HFFc6 (cell line): ENCODE measurements around the gene VSTM2B. TPM values are rescaled to one million over a fixed set of nuclear protein-coding genes. Genes with fewer than 3 reads are reported as not detected.
"Not testable (repeated sequence)": the region's sequence is repeated elsewhere in the genome, so short reads cannot be mapped to it uniquely, and the experiment has no call there.

Source experiments
- DNase-seq: peaks from one replicate; pipeline ENCODE4 v3.0.0-alpha.2; 2018
- H3K27ac Mint-ChIP-seq: 2 replicates; pipeline ENCODE4 v1.8.0; 2020; ENCODE audit warnings: mild to moderate bottlenecking, mixed read lengths
- H3K27me3 Mint-ChIP-seq: 2 replicates; pipeline ENCODE4 v1.8.0; 2021; ENCODE audit warnings: mild to moderate bottlenecking, moderate library complexity, mixed read lengths; ENCODE audit not compliant: insufficient read depth
- H3K36me3 Mint-ChIP-seq: 2 replicates; pipeline ENCODE4 v1.8.0; 2021; ENCODE audit warnings: low read depth, mixed read lengths
- H3K4me1 Mint-ChIP-seq: 2 replicates; pipeline ENCODE4 v1.8.0; 2020; ENCODE audit warnings: low read depth, mixed read lengths
- H3K4me3 Mint-ChIP-seq: 2 replicates; pipeline ENCODE4 v1.8.0; 2020; ENCODE audit warnings: mild to moderate bottlenecking, moderate library complexity, mixed read lengths
- H3K9me3 Mint-ChIP-seq: 2 replicates; pipeline ENCODE4 v1.8.0; 2020; ENCODE audit warnings: mild to moderate bottlenecking, mixed read lengths
- total RNA-seq, 6 experiments: library from RNA; stranded (reverse); fragmentation: NEBNext Ultra II Directional; extraction: Animal tissue kit (Norgen Biotek cat#: 25700); gene quantifications; 2 replicates in 1 of 6; 3 replicates in 5 of 6; pipeline ENCODE4 v1.2.3, GENCODE V29; 2021
- TF ChIP-seq, protein P1 (sequence below): fragments of 200-600 bp; sonication (generic); IDR thresholded peaks from 2 replicates; pipeline ENCODE4 v1.5.0; 2021; ENCODE audit warnings: antibody characterized with exemption, mild to moderate bottlenecking

Gene VSTM2B
- total RNA-seq, 6 experiments from 2014 or later = not detected

DNA sequence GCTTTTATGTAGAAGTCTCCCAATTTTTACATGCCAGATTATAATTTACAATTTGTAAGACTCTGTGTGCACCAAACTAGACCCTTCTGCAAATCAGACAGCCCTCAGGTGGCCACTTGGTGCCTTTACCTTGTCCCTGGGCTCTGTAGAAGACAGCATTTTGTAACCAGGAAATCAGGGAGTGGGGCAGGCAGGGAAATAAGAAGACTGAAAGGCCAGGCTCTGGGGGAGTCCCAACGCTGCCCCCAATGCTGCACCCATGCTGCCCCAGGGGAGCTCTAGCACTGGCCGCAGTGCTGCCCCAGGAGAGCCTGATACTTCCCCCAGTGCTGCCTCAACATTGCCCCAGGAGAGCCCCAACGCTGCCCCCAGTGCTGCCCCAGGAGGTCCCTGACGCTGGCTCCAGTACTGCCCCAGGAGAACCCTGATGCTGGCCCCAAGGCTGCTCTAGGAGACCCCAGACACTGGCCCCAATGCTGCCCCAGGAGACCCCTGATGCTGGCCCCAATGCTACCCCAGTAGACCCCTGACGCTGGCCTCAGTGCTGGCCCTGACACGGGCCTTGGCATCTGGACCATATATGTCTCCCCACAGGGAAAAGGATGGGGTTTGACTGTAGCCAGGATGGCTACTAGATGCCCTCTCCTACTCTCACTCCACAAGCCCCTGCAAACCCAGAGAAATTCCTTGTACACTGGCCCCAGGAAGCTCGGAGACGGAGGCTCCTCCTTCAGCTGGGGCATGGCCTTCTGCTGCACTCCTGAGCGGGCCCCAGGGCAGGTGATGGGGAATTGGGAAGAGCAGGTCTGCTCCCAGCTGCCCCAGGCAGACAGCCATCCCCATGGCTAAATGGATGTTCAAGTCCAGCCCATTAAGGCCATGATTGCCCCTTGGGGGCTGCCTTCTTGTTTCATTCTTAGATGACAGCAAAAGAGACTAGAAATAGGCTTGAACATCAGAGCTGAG is 23.6 kb downstream of the VSTM2B start:
- no peak for DNase-seq
- Mint-ChIP-seq H3K27ac (no peak overlapping the region), H3K4me3 (no peak overlapping the region), H3K4me1 (no peaks in the 10 kb centered on the region), H3K27me3 (peaks cover 4% of the 10 kb centered on the region; the same call in 1 of the 2 replicates), H3K36me3 (no peaks in the 10 kb centered on the region), H3K9me3 (peaks cover 16% of the 10 kb centered on the region; the same call in 1 of the 2 replicates)
- TF ChIP-seq, protein P1, sequence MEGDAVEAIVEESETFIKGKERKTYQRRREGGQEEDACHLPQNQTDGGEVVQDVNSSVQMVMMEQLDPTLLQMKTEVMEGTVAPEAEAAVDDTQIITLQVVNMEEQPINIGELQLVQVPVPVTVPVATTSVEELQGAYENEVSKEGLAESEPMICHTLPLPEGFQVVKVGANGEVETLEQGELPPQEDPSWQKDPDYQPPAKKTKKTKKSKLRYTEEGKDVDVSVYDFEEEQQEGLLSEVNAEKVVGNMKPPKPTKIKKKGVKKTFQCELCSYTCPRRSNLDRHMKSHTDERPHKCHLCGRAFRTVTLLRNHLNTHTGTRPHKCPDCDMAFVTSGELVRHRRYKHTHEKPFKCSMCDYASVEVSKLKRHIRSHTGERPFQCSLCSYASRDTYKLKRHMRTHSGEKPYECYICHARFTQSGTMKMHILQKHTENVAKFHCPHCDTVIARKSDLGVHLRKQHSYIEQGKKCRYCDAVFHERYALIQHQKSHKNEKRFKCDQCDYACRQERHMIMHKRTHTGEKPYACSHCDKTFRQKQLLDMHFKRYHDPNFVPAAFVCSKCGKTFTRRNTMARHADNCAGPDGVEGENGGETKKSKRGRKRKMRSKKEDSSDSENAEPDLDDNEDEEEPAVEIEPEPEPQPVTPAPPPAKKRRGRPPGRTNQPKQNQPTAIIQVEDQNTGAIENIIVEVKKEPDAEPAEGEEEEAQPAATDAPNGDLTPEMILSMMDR = no peak

DNA sequence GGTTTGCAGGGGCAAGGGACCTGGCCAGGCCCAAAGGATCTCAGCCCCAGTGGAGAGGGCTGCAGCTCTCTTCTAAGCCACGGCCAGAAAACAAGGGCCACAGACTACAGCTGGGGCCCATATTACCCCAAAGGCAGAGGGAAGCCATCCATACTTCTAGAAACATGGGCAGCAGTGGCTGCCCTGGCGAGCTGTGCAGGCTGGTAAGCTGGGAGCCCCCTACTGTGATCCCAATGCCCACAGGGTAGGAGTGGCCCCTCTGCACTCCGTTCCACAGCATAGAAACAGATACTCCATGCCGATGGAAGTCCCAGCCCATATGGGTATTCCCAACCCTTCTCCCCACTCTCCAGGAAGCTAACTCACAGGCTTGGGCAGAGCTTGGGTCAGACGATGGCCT is 25.1 kb downstream of the VSTM2B start:
- Mint-ChIP-seq H3K4me1 (no peaks in the 10 kb centered on the region), H3K27me3 (peaks cover 4% of the 10 kb centered on the region; the same call in 1 of the 2 replicates), H3K9me3 (peaks cover 14% of the 10 kb centered on the region; the same call in 1 of the 2 replicates), H3K4me3 (no peak overlapping the region), H3K36me3 (no peaks in the 10 kb centered on the region), H3K27ac (no peak overlapping the region)
- TF ChIP-seq, protein P1 = no peak
- no peak for DNase-seq

DNA sequence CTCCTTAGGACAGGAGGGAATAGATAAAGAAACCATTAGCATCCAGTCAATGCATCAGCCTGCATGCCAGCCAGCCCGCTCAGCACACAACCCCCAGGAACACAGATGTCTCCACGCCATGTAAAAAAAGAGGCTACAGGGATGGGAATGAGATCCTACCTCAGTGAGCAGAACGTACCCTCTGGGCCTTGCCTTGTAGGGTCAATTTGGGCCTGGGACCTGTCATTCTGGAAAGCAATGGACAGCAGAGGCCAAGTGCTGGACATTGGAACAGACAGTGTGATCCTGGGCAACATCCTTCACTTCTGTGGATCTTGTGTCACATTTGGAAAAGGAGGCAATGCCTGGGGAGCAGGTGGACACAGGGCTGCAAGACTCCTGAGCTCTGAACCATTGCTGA is 26.0 kb downstream of the VSTM2B start:
- no peaks in the 10 kb centered on the region for H3K36me3 Mint-ChIP-seq
- peaks cover 4% of the 10 kb centered on the region; the same call in 1 of the 2 replicates for H3K27me3 Mint-ChIP-seq

DNA sequence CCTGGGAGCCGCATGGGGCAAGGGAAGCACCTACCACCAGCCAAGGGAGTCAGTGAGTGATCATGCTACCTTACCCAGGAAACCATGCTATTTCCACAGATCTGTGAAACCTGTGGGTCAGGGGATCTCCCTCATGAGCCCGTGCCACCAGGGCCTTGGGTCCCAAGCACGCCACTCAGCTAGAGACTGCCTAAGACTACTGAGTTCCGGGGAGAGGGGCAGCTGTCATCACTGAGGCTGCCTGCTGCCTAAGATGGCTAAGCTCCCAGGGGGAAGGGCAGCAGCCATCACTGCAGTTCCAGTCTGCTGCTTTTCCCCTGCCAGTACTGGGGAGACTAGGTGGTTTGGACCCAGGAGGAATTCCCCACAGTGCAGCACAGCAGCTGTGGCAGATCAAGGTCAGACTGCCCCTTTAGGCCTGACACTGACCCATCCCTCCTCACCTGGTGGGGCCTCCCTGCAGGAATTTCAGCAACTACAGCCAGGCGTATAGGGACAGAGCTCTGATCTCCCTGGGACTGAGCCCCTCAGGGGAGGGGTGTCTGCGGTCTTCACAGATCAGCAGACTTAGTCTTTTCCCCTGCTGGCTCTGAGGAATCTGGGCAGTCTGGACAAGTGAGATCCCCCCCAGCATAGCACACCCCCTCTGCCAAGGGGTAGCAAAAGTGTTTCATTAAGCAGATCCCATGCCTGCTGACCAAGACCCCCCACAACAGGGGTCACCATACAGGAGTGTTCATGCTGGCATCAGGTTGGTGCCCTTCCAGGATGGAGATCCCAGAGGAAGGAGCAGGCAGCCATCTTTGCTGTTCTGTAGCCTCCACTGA is 26.9 kb downstream of the VSTM2B start:
- H3K9me3 Mint-ChIP-seq = peaks cover 14% of the 10 kb centered on the region; the same call in 1 of the 2 replicates
- no peaks in the 10 kb centered on the region for H3K4me1 Mint-ChIP-seq
- H3K36me3 Mint-ChIP-seq = no peaks in the 10 kb centered on the region
- no peak overlapping the region for H3K4me3 Mint-ChIP-seq
- TF ChIP-seq, protein P1 = no peak
- H3K27me3 Mint-ChIP-seq = peaks cover 4% of the 10 kb centered on the region; the same call in 1 of the 2 replicates
- no peak overlapping the region for H3K27ac Mint-ChIP-seq
- DNase-seq = no peak

More for the DNA sequence above, 26.0 kb downstream of the VSTM2B start:
- DNase-seq = no peak
- H3K9me3 Mint-ChIP-seq = peaks cover 14% of the 10 kb centered on the region; the same call in 1 of the 2 replicates
- no peaks in the 10 kb centered on the region for H3K4me1 Mint-ChIP-seq
- TF ChIP-seq, protein P1 = no peak
- H3K4me3 Mint-ChIP-seq = no peak overlapping the region
- no peak overlapping the region for H3K27ac Mint-ChIP-seq

DNA sequence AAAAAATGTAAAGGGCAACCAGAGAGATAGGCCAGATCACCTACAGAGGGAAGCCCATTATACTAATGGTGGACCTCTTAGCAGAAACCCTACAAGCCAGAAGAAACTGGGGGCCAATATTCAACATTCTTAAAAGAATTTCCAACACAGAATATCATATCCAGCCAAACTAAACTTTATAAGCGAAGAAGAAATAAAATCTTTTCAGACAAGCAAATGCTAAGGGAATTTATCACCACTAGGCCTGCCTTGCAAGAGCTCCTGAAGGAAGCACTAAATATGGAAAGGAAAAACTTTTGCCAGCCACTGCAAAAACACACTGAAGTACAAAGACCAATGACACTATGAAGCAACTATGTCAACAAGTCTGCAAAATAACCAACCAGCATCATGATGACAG is 28.4 kb downstream of the VSTM2B start:
- Mint-ChIP-seq H3K9me3 (peaks cover 20% of the 10 kb centered on the region), H3K27me3 (no peaks in the 10 kb centered on the region), H3K36me3 (no peaks in the 10 kb centered on the region), H3K4me1 (no peaks in the 10 kb centered on the region), H3K27ac (no peak overlapping the region), H3K4me3 (no peak overlapping the region)
- TF ChIP-seq, protein P1 = no peak
- no peak for DNase-seq

DNA sequence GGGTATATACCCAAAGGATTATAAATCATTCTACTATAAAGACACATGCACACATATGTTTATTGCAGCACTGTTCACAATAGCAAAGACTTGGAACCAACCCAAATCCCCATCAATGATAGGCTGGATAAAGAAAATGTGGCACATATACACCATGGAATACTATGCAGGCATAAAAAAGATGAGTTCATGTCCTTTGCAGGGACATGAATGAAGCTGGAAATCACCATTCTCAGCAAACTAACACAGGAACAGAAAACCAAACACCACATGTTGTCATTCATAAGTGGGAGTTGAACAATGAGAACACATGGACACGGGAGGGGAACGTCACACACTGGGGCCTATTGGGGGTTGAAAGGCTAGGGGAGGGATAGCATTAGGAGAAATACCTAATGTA is 33.3 kb downstream of the VSTM2B start:
- not testable (repeated sequence) for H3K27ac Mint-ChIP-seq, H3K27me3 Mint-ChIP-seq, H3K4me1 Mint-ChIP-seq, H3K4me3 Mint-ChIP-seq, DNase-seq, H3K36me3 Mint-ChIP-seq
- peaks cover 23% of the 10 kb centered on the region for H3K9me3 Mint-ChIP-seq
